GM23248 (cell line): ENCODE results near the gene RAB11A. TPM values are rescaled to one million over a fixed set of nuclear protein-coding genes. Genes with fewer than 3 reads are reported as not detected.

Experiments
- DNase-seq: peaks from one replicate; pipeline ENCODE4 v3.0.0-alpha.2; 2015
- H2AFZ ChIP-seq: fragments of 200-600 bp; sonication (generic); 2 replicates; pipeline ENCODE4 v1.6.1; 2016; ENCODE audit warnings: antibody characterized with exemption
- H3F3A ChIP-seq: fragments of 200-600 bp; sonication (generic); 2 replicates; pipeline ENCODE4 v1.6.1; 2016; ENCODE audit warnings: mild to moderate bottlenecking, antibody characterized with exemption, mixed run types; ENCODE audit not compliant: insufficient read depth
- H3K27ac ChIP-seq: fragments of 200-600 bp; sonication (generic); 2 replicates; pipeline ENCODE4 v1.5.1; 2016; ENCODE audit warnings: mild to moderate bottlenecking
- H3K27me3 ChIP-seq: fragments of 200-600 bp; sonication (generic); replicated peaks from 2 replicates; pipeline ENCODE4 v1.6.1; 2016; ENCODE audit warnings: mild to moderate bottlenecking; ENCODE audit not compliant: insufficient read depth
- H3K36me3 ChIP-seq: fragments of 200-600 bp; sonication (generic); 2 replicates; pipeline ENCODE4 v1.6.1; 2016; ENCODE audit warnings: low read depth, mild to moderate bottlenecking
- H3K4me1 ChIP-seq: fragments of 200-600 bp; sonication (generic); 2 replicates; pipeline ENCODE4 v1.6.1; 2016; ENCODE audit warnings: mild to moderate bottlenecking; ENCODE audit not compliant: insufficient read depth
- H3K4me2 ChIP-seq: fragments of 200-600 bp; sonication (generic); one replicate; pipeline ENCODE4 v1.6.1; 2016; ENCODE audit warnings: mild to moderate bottlenecking; ENCODE audit not compliant: unreplicated experiment
- H3K4me3 ChIP-seq: fragments of 200-600 bp; sonication (generic); 2 replicates; pipeline ENCODE4 v1.5.1; 2016; ENCODE audit warnings: mild to moderate bottlenecking
- H3K79me2 ChIP-seq: fragments of 200-600 bp; sonication (generic); 2 replicates; pipeline ENCODE4 v1.6.1; 2016; ENCODE audit warnings: mild to moderate bottlenecking; ENCODE audit not compliant: insufficient read depth
- H3K9ac ChIP-seq: fragments of 200-600 bp; sonication (generic); 2 replicates; pipeline ENCODE4 v1.6.1; 2016; ENCODE audit warnings: mild to moderate bottlenecking
- H3K9me2 ChIP-seq: fragments of 200-600 bp; sonication (generic); 2 replicates; pipeline ENCODE4 v1.6.1; 2016; ENCODE audit warnings: mixed run types, mild to moderate bottlenecking, moderate library complexity; ENCODE audit not compliant: insufficient read depth
- H3K9me3 ChIP-seq: fragments of 200-600 bp; sonication (generic); one replicate; pipeline ENCODE4 v1.6.1; 2017; ENCODE audit warnings: low read depth
- H4K20me1 ChIP-seq: fragments of 200-600 bp; sonication (generic); 2 replicates; pipeline ENCODE4 v1.6.0; 2016; ENCODE audit not compliant: insufficient read depth
- EZH2 ChIP-seq: fragments of 200-600 bp; sonication (generic); IDR thresholded peaks from 2 replicates; pipeline ENCODE4 v1.6.1; 2018; ENCODE audit warnings: antibody characterized with exemption, mild to moderate bottlenecking; ENCODE audit not compliant: insufficient read depth, poor library complexity, severe bottlenecking
- EZH2phosphoT487 ChIP-seq: fragments of 200-600 bp; sonication (generic); IDR thresholded peaks from 2 replicates; pipeline ENCODE4 v1.6.1; 2018; ENCODE audit warnings: antibody characterized with exemption, moderate library complexity, mild to moderate bottlenecking, low read depth; ENCODE audit not compliant: insufficient read depth
- WGBS, 2 experiments: methylation state at CpG; one replicate each; pipeline ENCODE4 v1.1.6; 2015 to 2017; ENCODE audit warnings: low lambda C conversion rate in 2 of 2, low coverage in 1 of 2; ENCODE audit errors: missing lambda C conversion rate in 2 of 2; 5-methylcytosine and 5-hydroxymethylcytosine counted together
- in situ Hi-C: fragments of 300-500 bp; cut with MboI; formaldehyde crosslinking; loops from 2 replicates; pipeline ENCODE4 v1.15.0; 2020
- polyA plus RNA-seq: library from polyadenylated mRNA; unstranded; fragments of >200 nt; fragmentation: Nextera tagmentation; extraction: Ambion mirVana; gene quantifications from 2 replicates; pipeline ENCODE4 v1.2.1, GENCODE V29; 2016
- total RNA-seq: library from RNA; depleted of rRNA; stranded (reverse); fragments of >200 nt; shearing (Covaris generic); gene quantifications from 2 replicates; pipeline ENCODE4 v1.2.3, GENCODE V29; 2014

Gene RAB11A
- total and polyA plus RNA-seq, 2 experiments from 2014 or later = 148 to 262 TPM

GRCh38 chr15:65851981-65852380, 17.3 kb upstream of the RAB11A start:
- no peak overlapping the region for H3K4me2 ChIP-seq
- DNase-seq = no peak
- H2AFZ ChIP-seq = no peak overlapping the region
- no peak overlapping the region for H3K4me3 ChIP-seq
- no peaks in the 10 kb centered on the region for H3K9me3 ChIP-seq
- no peaks in the 10 kb centered on the region for H4K20me1 ChIP-seq
- no peak for TF ChIP-seq EZH2phosphoT487
- no peak for TF ChIP-seq EZH2
- H3K9ac ChIP-seq = no peak overlapping the region
- no peaks in the 10 kb centered on the region for H3K9me2 ChIP-seq
- in situ Hi-C loops = loop anchor here (10.0 kb wide), 1 partner anchor 217 kb away; no protein-coding TSS in a partner anchor
- H3K79me2 ChIP-seq = no peaks in the 10 kb centered on the region
- H3K27ac ChIP-seq = no peak overlapping the region
- H3K4me1 ChIP-seq = no peaks in the 10 kb centered on the region
- H3F3A ChIP-seq = no peaks in the 10 kb centered on the region
- H3K36me3 ChIP-seq = no peaks in the 10 kb centered on the region
- H3K27me3 ChIP-seq = no peaks in the 10 kb centered on the region
- 67 to 71% methylated on average over 5 of the region's 5 CpGs for WGBS, 2 experiments

- Histone ChIP-seq H3K4me2 (no peak overlapping the region), H3K4me1 (no peaks in the 10 kb centered on the region), H3K9me2 (no peaks in the 10 kb centered on the region), H2AFZ (no peak overlapping the region), H3K79me2 (no peaks in the 10 kb centered on the region), H3F3A (no peaks in the 10 kb centered on the region), H3K27me3 (no peaks in the 10 kb centered on the region), H3K9ac (no peak overlapping the region), H4K20me1 (no peaks in the 10 kb centered on the region), H3K27ac (no peak overlapping the region), H3K4me3 (no peak overlapping the region), H3K9me3 (no peaks in the 10 kb centered on the region), H3K36me3 (no peaks in the 10 kb centered on the region)
- WGBS, 2 experiments = 49 to 50% methylated on average over 12 of the region's 12 CpGs
- TF ChIP-seq EZH2phosphoT487 (no peak), EZH2 (no peak)
- in situ Hi-C loops = loop anchor here (10.0 kb wide), 1 partner anchor 222 kb away; no protein-coding TSS in a partner anchor
- DNase-seq = peak; percentile 72
These were observed 12.4 kb upstream of the RAB11A start for GRCh38 chr15:65856821-65857455.

DNA sequence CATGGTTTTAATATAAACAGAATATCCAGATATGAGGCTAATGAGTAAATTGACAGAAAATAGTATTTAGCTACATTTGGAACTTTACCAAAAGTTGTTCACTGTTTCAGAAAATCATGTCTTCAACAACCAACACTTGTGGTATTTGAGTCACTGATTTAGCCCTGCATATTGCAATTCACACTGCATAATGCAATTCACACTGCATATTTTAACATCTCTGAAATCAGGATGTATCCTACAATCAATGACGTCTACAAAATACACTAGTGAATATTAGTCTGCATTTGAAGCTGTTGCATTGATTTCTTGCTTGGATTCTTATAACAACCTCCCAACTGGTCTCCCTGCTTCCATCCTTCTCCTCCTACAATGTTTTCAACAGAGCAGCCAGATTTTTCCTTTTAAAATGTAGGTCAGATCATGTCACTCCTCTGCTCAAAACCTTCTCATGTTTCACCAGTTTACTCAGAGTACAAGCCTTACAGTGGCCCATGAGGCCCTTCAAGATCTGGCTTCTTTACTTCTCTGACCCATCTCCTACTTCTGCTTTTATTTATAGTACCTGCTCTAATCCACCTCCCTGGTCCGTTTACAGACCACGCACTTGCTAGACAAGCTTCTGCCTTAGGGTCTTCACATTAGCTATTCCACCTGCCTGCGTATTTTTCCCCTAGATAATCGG, 11.4 kb upstream of the RAB11A start:
- no peaks in the 10 kb centered on the region for H4K20me1 ChIP-seq
- no peak overlapping the region for H3K4me2 ChIP-seq
- H3K9me2 ChIP-seq = no peaks in the 10 kb centered on the region
- H3K27me3 ChIP-seq = no peaks in the 10 kb centered on the region
- H3K4me1 ChIP-seq = no peaks in the 10 kb centered on the region
- no peak overlapping the region for H2AFZ ChIP-seq
- H3K4me3 ChIP-seq = no peak overlapping the region
- H3K79me2 ChIP-seq = no peaks in the 10 kb centered on the region
- no peak overlapping the region for H3K27ac ChIP-seq
- no peak for DNase-seq
- WGBS, 2 experiments = 75 to 83% methylated on average over 5 of the region's 5 CpGs
- in situ Hi-C loops = loop anchor here (10.0 kb wide), 1 partner anchor 223 kb away; no protein-coding TSS in a partner anchor
- TF ChIP-seq EZH2phosphoT487 (no peak), EZH2 (no peak)
- no peaks in the 10 kb centered on the region for H3K36me3 ChIP-seq
- H3K9ac ChIP-seq = no peak overlapping the region
- H3F3A ChIP-seq = no peaks in the 10 kb centered on the region
- no peaks in the 10 kb centered on the region for H3K9me3 ChIP-seq

GRCh38 chr15:65862682-65863081, 6.6 kb upstream of the RAB11A start:
- H3K9me2 ChIP-seq = no peaks in the 10 kb centered on the region
- no peak overlapping the region for H3K9ac ChIP-seq
- no peaks in the 10 kb centered on the region for H3K9me3 ChIP-seq
- H3F3A ChIP-seq = no peaks in the 10 kb centered on the region
- no peak for TF ChIP-seq EZH2
- no peak for TF ChIP-seq EZH2phosphoT487
- H3K27ac ChIP-seq = no peak overlapping the region
- H2AFZ ChIP-seq = peak overlapping the region; percentile 44
- in situ Hi-C loops = no loop called here
- H3K27me3 ChIP-seq = no peaks in the 10 kb centered on the region
- H3K4me1 ChIP-seq = no peaks in the 10 kb centered on the region
- DNase-seq = peak; percentile 70
- WGBS, 2 experiments = 0 to 4% methylated on average over 1 of the region's 1 CpG
- H3K4me2 ChIP-seq = no peak overlapping the region
- no peaks in the 10 kb centered on the region for H4K20me1 ChIP-seq
- H3K4me3 ChIP-seq = no peak overlapping the region
- no peaks in the 10 kb centered on the region for H3K79me2 ChIP-seq
- no peaks in the 10 kb centered on the region for H3K36me3 ChIP-seq
